ENCODE data around the gene FILIP1.

DNA sequence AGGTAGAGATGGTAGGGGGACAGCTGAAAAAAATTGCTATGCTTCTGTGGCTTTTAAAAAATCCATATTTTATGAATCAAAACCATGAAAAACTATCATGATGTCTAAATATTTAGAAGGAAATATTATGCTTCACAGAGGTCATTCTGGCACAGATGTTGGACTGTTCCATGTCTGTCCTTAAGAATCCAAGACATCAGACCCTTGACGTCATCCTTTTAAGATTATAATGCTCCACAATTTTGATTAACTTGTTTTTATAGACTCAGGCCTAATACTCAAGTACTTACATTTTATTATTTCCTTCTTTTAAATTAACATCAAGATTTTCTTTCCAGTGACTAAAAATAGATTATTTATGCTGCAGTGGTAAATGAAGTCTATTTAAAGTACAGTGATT is 29.7 kb downstream of the FILIP1 start:
- TF ChIP-seq, protein P1, sequence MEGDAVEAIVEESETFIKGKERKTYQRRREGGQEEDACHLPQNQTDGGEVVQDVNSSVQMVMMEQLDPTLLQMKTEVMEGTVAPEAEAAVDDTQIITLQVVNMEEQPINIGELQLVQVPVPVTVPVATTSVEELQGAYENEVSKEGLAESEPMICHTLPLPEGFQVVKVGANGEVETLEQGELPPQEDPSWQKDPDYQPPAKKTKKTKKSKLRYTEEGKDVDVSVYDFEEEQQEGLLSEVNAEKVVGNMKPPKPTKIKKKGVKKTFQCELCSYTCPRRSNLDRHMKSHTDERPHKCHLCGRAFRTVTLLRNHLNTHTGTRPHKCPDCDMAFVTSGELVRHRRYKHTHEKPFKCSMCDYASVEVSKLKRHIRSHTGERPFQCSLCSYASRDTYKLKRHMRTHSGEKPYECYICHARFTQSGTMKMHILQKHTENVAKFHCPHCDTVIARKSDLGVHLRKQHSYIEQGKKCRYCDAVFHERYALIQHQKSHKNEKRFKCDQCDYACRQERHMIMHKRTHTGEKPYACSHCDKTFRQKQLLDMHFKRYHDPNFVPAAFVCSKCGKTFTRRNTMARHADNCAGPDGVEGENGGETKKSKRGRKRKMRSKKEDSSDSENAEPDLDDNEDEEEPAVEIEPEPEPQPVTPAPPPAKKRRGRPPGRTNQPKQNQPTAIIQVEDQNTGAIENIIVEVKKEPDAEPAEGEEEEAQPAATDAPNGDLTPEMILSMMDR (IDR thresholded peaks at IDR 0.05) = no peak
- TF ChIP-seq, protein P2, sequence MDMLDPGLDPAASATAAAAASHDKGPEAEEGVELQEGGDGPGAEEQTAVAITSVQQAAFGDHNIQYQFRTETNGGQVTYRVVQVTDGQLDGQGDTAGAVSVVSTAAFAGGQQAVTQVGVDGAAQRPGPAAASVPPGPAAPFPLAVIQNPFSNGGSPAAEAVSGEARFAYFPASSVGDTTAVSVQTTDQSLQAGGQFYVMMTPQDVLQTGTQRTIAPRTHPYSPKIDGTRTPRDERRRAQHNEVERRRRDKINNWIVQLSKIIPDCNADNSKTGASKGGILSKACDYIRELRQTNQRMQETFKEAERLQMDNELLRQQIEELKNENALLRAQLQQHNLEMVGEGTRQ (CRISPR knock-in tag; IDR thresholded peaks at IDR 0.05) = no peak
- TF ChIP-seq, protein P3, sequence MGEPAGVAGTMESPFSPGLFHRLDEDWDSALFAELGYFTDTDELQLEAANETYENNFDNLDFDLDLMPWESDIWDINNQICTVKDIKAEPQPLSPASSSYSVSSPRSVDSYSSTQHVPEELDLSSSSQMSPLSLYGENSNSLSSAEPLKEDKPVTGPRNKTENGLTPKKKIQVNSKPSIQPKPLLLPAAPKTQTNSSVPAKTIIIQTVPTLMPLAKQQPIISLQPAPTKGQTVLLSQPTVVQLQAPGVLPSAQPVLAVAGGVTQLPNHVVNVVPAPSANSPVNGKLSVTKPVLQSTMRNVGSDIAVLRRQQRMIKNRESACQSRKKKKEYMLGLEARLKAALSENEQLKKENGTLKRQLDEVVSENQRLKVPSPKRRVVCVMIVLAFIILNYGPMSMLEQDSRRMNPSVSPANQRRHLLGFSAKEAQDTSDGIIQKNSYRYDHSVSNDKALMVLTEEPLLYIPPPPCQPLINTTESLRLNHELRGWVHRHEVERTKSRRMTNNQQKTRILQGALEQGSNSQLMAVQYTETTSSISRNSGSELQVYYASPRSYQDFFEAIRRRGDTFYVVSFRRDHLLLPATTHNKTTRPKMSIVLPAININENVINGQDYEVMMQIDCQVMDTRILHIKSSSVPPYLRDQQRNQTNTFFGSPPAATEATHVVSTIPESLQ (CRISPR knock-in tag; IDR thresholded peaks at IDR 0.05) = no peak
- TF ChIP-seq, protein P4, sequence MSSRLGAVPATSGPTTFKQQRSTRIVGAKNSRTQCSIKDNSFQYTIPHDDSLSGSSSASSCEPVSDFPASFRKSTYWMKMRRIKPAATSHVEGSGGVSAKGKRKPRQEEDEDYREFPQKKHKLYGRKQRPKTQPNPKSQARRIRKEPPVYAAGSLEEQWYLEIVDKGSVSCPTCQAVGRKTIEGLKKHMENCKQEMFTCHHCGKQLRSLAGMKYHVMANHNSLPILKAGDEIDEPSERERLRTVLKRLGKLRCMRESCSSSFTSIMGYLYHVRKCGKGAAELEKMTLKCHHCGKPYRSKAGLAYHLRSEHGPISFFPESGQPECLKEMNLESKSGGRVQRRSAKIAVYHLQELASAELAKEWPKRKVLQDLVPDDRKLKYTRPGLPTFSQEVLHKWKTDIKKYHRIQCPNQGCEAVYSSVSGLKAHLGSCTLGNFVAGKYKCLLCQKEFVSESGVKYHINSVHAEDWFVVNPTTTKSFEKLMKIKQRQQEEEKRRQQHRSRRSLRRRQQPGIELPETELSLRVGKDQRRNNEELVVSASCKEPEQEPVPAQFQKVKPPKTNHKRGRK (CRISPR knock-in tag; IDR thresholded peaks at IDR 0.05; ENCODE audit: borderline replicate concordance) = no peak
- no peak for TF ChIP-seq SOX15 (CRISPR knock-in tag; IDR thresholded peaks at IDR 0.05)
- TF ChIP-seq, protein P5, sequence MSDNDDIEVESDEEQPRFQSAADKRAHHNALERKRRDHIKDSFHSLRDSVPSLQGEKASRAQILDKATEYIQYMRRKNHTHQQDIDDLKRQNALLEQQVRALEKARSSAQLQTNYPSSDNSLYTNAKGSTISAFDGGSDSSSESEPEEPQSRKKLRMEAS (CRISPR knock-in tag; IDR thresholded peaks at IDR 0.05) = no peak
- TF ChIP-seq, protein P6, sequence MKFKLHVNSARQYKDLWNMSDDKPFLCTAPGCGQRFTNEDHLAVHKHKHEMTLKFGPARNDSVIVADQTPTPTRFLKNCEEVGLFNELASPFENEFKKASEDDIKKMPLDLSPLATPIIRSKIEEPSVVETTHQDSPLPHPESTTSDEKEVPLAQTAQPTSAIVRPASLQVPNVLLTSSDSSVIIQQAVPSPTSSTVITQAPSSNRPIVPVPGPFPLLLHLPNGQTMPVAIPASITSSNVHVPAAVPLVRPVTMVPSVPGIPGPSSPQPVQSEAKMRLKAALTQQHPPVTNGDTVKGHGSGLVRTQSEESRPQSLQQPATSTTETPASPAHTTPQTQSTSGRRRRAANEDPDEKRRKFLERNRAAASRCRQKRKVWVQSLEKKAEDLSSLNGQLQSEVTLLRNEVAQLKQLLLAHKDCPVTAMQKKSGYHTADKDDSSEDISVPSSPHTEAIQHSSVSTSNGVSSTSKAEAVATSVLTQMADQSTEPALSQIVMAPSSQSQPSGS (CRISPR knock-in tag; IDR thresholded peaks at IDR 0.05; ENCODE audit: borderline replicate concordance, low read depth) = no peak
